HCT116 (cell line): ENCODE data around the gene LCLAT1.

Experiments
- EZH2 ChIP-seq: fragments of 200-600 bp; sonication (generic); IDR thresholded peaks from 2 replicates; pipeline ENCODE4 v1.6.1; 2017; ENCODE audit warnings: antibody characterized with exemption, mixed run types
- EZH2phosphoT487 ChIP-seq: fragments of 200-600 bp; IDR thresholded peaks from 2 replicates; pipeline ENCODE4 v1.6.1; 2018; ENCODE audit warnings: antibody characterized with exemption, borderline replicate concordance
- POLR2A ChIP-seq: IDR thresholded peaks from 2 replicates; pipeline ENCODE4 v1.7.0; 2011; ENCODE audit warnings: borderline replicate concordance; ENCODE audit not compliant: insufficient read depth, insufficient read length; ENCODE audit errors: extremely low read depth
- POLR2AphosphoS5 ChIP-seq: IDR thresholded peaks from 2 replicates; pipeline ENCODE4 v1.6.1; 2011; ENCODE audit warnings: mild to moderate bottlenecking, low read depth, low read length, moderate library complexity
- TCF7L2 ChIP-seq: IDR thresholded peaks from 2 replicates; pipeline ENCODE4 v1.7.0; 2011; ENCODE audit warnings: borderline replicate concordance, inconsistent platforms; ENCODE audit not compliant: insufficient read depth, insufficient read length; ENCODE audit errors: extremely low read depth
- YY1 ChIP-seq: IDR thresholded peaks from 2 replicates; pipeline ENCODE4 v1.6.1; 2011; ENCODE audit warnings: low read length, low read depth, moderate library complexity, mild to moderate bottlenecking; ENCODE audit not compliant: insufficient replicate concordance; ENCODE audit errors: extremely low read depth
- TF ChIP-seq, protein P1 (sequence below), 3 experiments: fragments of 200-600 bp in 1 of 3; sonication (generic) in 1 of 3; IDR thresholded peaks in 2 of 3; conservative IDR thresholded peaks in 1 of 3; 2 replicates each; pipeline ENCODE4 v1.5.1; 2012 to 2017; ENCODE audit warnings: low read depth in 2 of 3, low read length in 2 of 3, antibody characterized with exemption in 1 of 3, borderline replicate concordance in 1 of 3, control low read depth in 1 of 3, mild to moderate bottlenecking in 1 of 3, mixed read lengths in 1 of 3, mixed run types in 1 of 3, moderate library complexity in 1 of 3; ENCODE audit not compliant: insufficient read depth in 1 of 3
- TF ChIP-seq, protein P2 (sequence below): IDR thresholded peaks from 2 replicates; pipeline ENCODE4 v1.6.1; 2012
- TF ChIP-seq, protein P3 (sequence below): IDR thresholded peaks from 2 replicates; pipeline ENCODE4 v1.6.1; 2012
- TF ChIP-seq, protein P4 (sequence below): IDR thresholded peaks from 2 replicates; pipeline ENCODE4 v1.6.1; 2012; ENCODE audit warnings: low read depth

DNA sequence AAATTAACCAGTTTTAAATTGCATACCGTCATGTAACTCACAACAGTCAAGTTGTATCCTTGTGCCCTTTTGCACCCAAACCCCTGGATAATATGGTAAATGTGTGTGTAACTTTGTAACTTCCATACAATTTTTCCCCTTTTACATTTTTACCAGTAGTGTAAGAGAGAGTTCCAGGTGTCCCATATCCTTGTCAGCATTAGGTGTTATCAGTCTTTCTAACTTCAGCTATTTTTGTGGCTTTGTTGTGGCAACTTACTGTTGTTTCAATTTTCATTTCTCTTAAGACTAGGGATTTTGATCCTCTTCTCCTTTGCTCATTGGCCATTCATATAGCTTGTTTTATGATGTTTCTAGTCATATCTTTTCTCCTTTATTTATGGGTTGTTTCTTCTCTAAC, 94.6 kb downstream of the LCLAT1 start:
- TF ChIP-seq, protein P1, sequence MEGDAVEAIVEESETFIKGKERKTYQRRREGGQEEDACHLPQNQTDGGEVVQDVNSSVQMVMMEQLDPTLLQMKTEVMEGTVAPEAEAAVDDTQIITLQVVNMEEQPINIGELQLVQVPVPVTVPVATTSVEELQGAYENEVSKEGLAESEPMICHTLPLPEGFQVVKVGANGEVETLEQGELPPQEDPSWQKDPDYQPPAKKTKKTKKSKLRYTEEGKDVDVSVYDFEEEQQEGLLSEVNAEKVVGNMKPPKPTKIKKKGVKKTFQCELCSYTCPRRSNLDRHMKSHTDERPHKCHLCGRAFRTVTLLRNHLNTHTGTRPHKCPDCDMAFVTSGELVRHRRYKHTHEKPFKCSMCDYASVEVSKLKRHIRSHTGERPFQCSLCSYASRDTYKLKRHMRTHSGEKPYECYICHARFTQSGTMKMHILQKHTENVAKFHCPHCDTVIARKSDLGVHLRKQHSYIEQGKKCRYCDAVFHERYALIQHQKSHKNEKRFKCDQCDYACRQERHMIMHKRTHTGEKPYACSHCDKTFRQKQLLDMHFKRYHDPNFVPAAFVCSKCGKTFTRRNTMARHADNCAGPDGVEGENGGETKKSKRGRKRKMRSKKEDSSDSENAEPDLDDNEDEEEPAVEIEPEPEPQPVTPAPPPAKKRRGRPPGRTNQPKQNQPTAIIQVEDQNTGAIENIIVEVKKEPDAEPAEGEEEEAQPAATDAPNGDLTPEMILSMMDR (IDR thresholded peaks at IDR 0.05 in 2 of 3, conservative IDR thresholded peaks at IDR 0.05 in 1 of 3; ENCODE audit: borderline replicate concordance in 1 of 3, insufficient read depth in 1 of 3, low read depth in 2 of 3, low read length in 2 of 3): no peak
- TF ChIP-seq EZH2 (no peak), POLR2A (no peak), POLR2AphosphoS5 (no peak), YY1 (no peak), EZH2phosphoT487 (no peak), TCF7L2 (no peak)
- TF ChIP-seq, protein P2, sequence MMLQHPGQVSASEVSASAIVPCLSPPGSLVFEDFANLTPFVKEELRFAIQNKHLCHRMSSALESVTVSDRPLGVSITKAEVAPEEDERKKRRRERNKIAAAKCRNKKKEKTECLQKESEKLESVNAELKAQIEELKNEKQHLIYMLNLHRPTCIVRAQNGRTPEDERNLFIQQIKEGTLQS: no peak
- TF ChIP-seq, protein P3, sequence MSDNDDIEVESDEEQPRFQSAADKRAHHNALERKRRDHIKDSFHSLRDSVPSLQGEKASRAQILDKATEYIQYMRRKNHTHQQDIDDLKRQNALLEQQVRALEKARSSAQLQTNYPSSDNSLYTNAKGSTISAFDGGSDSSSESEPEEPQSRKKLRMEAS: no peak
- TF ChIP-seq, protein P4, sequence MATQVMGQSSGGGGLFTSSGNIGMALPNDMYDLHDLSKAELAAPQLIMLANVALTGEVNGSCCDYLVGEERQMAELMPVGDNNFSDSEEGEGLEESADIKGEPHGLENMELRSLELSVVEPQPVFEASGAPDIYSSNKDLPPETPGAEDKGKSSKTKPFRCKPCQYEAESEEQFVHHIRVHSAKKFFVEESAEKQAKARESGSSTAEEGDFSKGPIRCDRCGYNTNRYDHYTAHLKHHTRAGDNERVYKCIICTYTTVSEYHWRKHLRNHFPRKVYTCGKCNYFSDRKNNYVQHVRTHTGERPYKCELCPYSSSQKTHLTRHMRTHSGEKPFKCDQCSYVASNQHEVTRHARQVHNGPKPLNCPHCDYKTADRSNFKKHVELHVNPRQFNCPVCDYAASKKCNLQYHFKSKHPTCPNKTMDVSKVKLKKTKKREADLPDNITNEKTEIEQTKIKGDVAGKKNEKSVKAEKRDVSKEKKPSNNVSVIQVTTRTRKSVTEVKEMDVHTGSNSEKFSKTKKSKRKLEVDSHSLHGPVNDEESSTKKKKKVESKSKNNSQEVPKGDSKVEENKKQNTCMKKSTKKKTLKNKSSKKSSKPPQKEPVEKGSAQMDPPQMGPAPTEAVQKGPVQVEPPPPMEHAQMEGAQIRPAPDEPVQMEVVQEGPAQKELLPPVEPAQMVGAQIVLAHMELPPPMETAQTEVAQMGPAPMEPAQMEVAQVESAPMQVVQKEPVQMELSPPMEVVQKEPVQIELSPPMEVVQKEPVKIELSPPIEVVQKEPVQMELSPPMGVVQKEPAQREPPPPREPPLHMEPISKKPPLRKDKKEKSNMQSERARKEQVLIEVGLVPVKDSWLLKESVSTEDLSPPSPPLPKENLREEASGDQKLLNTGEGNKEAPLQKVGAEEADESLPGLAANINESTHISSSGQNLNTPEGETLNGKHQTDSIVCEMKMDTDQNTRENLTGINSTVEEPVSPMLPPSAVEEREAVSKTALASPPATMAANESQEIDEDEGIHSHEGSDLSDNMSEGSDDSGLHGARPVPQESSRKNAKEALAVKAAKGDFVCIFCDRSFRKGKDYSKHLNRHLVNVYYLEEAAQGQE: no peak
